ENCODE measurements around the gene KHDRBS2.

DNA sequence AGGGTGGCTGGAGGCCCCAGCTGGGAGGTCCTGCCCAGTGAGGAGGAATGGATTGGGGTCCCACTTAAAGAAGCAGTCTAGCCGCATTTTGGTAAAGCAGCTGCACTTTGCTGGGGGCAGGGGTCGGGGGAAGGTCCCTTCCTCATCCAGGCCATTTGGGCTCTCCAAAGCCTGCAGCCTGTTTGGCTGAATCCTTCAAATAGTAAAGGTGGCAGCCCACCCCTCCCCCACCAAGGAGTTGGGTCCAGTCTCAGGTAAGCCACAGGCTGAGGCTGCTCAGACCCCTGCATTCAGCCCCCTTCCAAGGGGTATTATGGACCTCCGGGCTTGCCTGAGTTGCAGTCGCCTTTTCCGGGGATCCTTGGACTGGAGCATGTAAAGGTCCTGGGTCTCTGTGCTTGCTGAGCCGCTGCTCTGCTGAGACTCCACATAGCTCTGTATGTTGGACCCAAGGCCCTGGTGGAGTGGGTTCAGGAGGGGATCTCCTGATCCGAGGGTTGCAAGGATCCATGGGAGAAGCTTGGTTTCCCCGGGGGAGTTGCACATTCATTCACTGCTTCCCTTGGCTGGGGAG is 417.4 kb downstream of the KHDRBS2 start:
- TF ChIP-seq, protein P1, sequence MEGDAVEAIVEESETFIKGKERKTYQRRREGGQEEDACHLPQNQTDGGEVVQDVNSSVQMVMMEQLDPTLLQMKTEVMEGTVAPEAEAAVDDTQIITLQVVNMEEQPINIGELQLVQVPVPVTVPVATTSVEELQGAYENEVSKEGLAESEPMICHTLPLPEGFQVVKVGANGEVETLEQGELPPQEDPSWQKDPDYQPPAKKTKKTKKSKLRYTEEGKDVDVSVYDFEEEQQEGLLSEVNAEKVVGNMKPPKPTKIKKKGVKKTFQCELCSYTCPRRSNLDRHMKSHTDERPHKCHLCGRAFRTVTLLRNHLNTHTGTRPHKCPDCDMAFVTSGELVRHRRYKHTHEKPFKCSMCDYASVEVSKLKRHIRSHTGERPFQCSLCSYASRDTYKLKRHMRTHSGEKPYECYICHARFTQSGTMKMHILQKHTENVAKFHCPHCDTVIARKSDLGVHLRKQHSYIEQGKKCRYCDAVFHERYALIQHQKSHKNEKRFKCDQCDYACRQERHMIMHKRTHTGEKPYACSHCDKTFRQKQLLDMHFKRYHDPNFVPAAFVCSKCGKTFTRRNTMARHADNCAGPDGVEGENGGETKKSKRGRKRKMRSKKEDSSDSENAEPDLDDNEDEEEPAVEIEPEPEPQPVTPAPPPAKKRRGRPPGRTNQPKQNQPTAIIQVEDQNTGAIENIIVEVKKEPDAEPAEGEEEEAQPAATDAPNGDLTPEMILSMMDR (IDR thresholded peaks at IDR 0.05; ENCODE audit: low read depth, low read length), result no peak
- TF ChIP-seq EZH2phosphoT487 (IDR thresholded peaks at IDR 0.05; ENCODE audit: low read depth), result no peak
